Measurements from ENCODE around the gene MYO5A. TPM values are rescaled to one million over a fixed set of nuclear protein-coding genes. Genes with fewer than 3 reads are reported as not detected.
A peak's percentile ranks its signal among the peaks of the same experiment; 100 is the strongest.
"Not testable (repeated sequence)": the region's sequence is repeated elsewhere in the genome, so short reads cannot be mapped to it uniquely, and the experiment has no call there.

MYO5A gene
- total RNA-seq, 2 experiments from 2014 or later: 30.3 to 43.2 TPM

DNA sequence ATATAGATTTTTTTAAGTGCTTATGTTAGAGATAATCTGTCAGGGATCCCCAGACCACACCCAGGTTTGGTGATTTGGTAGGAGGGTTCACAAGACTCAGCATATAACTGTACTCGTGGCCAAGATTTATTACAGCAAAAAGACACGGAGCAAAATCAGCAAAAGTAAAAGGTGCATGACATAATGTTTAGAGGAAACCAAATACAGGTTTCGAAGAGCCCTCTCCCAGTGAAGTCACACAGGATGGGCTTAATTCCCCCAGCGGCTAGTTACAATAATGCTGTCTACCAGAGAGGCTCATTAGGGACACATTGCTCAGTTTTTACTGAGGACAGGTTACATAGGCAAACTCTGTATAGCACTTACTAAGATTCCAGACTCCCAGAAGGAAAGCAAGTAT, 36.5 kb downstream of the MYO5A start:
- H3K36me3 Mint-ChIP-seq: peaks cover 6% of the 10 kb centered on the region
- H3K4me3 Mint-ChIP-seq: no peak overlapping the region
- ATAC-seq (no peak), DNase-seq (no peak)
- CTCF ChIA-PET: no interaction called here
- no peaks in the 10 kb centered on the region for H3K9me3 Mint-ChIP-seq (ENCODE audit: low read depth)
- peaks cover 22% of the 10 kb centered on the region for H3K4me1 Mint-ChIP-seq
- H3K27ac Mint-ChIP-seq: no peak overlapping the region
- H3K27me3 Mint-ChIP-seq: no peaks in the 10 kb centered on the region

DNA sequence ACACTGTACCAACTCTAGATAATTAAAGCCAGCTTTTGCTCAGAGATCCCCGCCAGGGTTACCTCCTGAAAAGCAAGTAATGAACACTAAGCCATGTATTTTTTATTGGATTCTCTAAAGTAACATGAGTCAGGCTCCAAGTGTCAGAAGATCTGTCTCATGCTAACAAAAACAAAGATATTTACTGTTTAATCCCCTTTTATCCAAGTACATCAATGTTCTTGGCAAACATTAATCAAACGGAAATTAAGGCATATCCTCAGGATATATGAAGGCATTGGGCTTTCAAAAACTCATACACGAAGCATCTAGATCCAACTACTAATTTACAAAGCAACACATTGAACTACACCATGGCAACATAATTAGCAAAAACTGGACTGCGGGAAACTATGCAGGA, 37.2 kb downstream of the MYO5A start:
- Mint-ChIP-seq H3K4me1 (peaks cover 19% of the 10 kb centered on the region), H3K4me3 (no peak overlapping the region), H3K9me3 (ENCODE audit: low read depth) (no peaks in the 10 kb centered on the region), H3K36me3 (peaks cover 6% of the 10 kb centered on the region), H3K27ac (no peak overlapping the region), H3K27me3 (no peaks in the 10 kb centered on the region)
- ATAC-seq (no peak), DNase-seq (no peak)
- CTCF ChIA-PET: no interaction called here

GRCh38 chr15:52489430-52489829, 39.2 kb downstream of the MYO5A start:
- H3K27me3 Mint-ChIP-seq; H3K36me3 Mint-ChIP-seq; CTCF ChIA-PET; H3K4me3 Mint-ChIP-seq; H3K27ac Mint-ChIP-seq; DNase-seq; ATAC-seq; H3K9me3 Mint-ChIP-seq (ENCODE audit: low read depth): not testable (repeated sequence)
- H3K4me1 Mint-ChIP-seq: peaks cover 17% of the 10 kb centered on the region

DNA sequence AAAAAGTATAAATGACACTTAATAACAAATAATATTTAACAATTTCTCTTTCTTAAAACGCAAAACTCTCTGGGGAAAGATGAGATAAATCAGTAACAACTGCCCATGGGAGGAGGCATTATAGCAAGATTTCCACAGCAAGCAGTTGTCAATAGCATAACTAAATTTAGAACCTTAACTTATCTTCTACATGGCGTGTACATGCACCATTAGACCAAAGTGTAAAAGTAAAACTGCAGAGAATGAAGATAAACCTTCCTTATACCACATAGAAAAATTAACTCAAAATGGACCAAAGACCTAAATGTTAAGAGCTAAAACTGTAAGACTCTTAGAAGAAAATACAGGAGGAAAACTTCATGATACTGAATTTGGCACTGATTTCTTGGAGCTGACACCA, 39.9 kb downstream of the MYO5A start:
- no peaks in the 10 kb centered on the region for H3K27me3 Mint-ChIP-seq
- ATAC-seq: no peak
- H3K9me3 Mint-ChIP-seq (ENCODE audit: low read depth): no peaks in the 10 kb centered on the region
- peaks cover 6% of the 10 kb centered on the region for H3K36me3 Mint-ChIP-seq
- H3K4me1 Mint-ChIP-seq: peaks cover 23% of the 10 kb centered on the region
- no peak overlapping the region for H3K4me3 Mint-ChIP-seq
- CTCF ChIA-PET: interaction anchor here (1.4 kb wide), 1 partner anchor 158 kb away, joined by 5 read pairs; no protein-coding TSS in a partner anchor
- H3K27ac Mint-ChIP-seq: no peak overlapping the region
- no peak for DNase-seq

- no peak overlapping the region for H3K4me3 Mint-ChIP-seq
- no peak for DNase-seq
- H3K27me3 Mint-ChIP-seq: no peaks in the 10 kb centered on the region
- peaks cover 6% of the 10 kb centered on the region for H3K36me3 Mint-ChIP-seq
- H3K4me1 Mint-ChIP-seq: peaks cover 48% of the 10 kb centered on the region
- CTCF ChIA-PET: no interaction called here
- no peak for ATAC-seq
- no peaks in the 10 kb centered on the region for H3K9me3 Mint-ChIP-seq (ENCODE audit: low read depth)
- no peak overlapping the region for H3K27ac Mint-ChIP-seq
Measured at GRCh38 chr15:52486003-52486996, 42.4 kb downstream of the MYO5A start.

DNA sequence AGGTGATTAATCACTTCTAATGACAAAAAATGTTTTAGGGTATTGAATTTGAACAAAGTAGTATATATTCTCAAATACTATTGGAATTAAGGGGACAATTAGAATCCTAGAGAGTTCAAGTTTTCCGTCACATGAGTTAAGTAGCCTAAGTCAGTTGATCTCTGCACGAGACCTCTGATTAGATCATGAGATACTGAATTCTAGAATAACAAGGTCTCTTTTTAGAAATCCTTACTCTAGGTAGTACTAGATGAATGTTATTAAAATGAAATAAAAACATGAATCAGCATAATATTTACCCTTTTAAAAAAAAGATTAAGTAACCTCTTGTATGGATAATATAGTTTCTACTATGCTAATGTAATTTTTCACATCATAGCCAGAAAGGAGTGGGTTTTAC, 43.4 kb downstream of the MYO5A start:
- no peak for DNase-seq
- Mint-ChIP-seq H3K36me3 (peaks cover 6% of the 10 kb centered on the region), H3K27me3 (no peaks in the 10 kb centered on the region), H3K9me3 (ENCODE audit: low read depth) (no peaks in the 10 kb centered on the region), H3K4me1 (peaks cover 58% of the 10 kb centered on the region), H3K27ac (no peak overlapping the region), H3K4me3 (no peak overlapping the region)
- no peak for ATAC-seq
- CTCF ChIA-PET: interaction anchor here (0.7 kb wide), 2 partner anchors 305 to 459 kb away, joined by 3 to 4 read pairs; no protein-coding TSS in a partner anchor

DNA sequence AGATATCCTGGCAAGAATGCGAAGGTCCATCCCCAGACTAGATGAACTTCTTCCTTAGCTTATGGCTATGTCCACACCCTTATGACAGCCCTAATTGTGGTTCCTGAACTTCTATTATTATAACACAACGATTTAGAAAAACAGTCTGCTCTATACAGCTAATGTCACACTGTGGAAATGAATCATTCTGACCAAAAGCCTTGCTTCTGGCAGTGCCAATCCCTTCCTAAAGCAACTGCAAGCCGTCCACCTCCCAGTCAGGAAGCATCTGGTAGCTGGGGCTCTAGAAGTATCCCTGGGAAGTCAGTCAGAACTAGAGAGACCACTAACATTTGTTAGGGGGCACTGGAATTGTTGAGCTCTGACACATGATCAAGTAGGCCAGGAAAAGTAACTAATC, 45.0 kb downstream of the MYO5A start:
- H3K4me3 Mint-ChIP-seq: no peak overlapping the region

GRCh38 chr15:52481915-52482314, 46.8 kb downstream of the MYO5A start:
- CTCF ChIA-PET: interaction anchor here (1.1 to 1.3 kb wide), 5 partner anchors 15 to 226 kb away, joined by 3 to 7 read pairs (median 4); partner anchors contain the start of gene MYO5A
- H3K36me3 Mint-ChIP-seq: peaks cover 10% of the 10 kb centered on the region
- peak overlapping the region; percentile 44 for H3K4me3 Mint-ChIP-seq
- peak overlapping the region; percentile 87 for H3K27ac Mint-ChIP-seq
- no peaks in the 10 kb centered on the region for H3K27me3 Mint-ChIP-seq
- ATAC-seq: peak; percentile 97
- H3K9me3 Mint-ChIP-seq (ENCODE audit: low read depth): peaks cover 4% of the 10 kb centered on the region
- H3K4me1 Mint-ChIP-seq: peaks cover 55% of the 10 kb centered on the region
- peak; percentile 74 for DNase-seq

More for the DNA sequence above, 45.0 kb downstream of the MYO5A start:
- Mint-ChIP-seq H3K27ac (peak overlapping the region; percentile 87), H3K4me1 (peaks cover 59% of the 10 kb centered on the region), H3K9me3 (ENCODE audit: low read depth) (no peaks in the 10 kb centered on the region), H3K27me3 (no peaks in the 10 kb centered on the region), H3K36me3 (peaks cover 4% of the 10 kb centered on the region)
- DNase-seq: no peak
- CTCF ChIA-PET: interaction anchor here (0.9 to 1.5 kb wide), 4 partner anchors 16 to 222 kb away, joined by 3 to 4 read pairs (median 3); no protein-coding TSS in a partner anchor
- no peak for ATAC-seq

GRCh38 chr15:52480990-52481389, 47.7 kb downstream of the MYO5A start:
- CTCF ChIA-PET: interaction anchor here (2.5 kb wide), 1 partner anchor 15 kb away, joined by 10 read pairs; no protein-coding TSS in a partner anchor
- Mint-ChIP-seq H3K4me3 (no peak overlapping the region), H3K4me1 (peaks cover 53% of the 10 kb centered on the region), H3K36me3 (peaks cover 10% of the 10 kb centered on the region), H3K9me3 (ENCODE audit: low read depth) (peaks cover 4% of the 10 kb centered on the region), H3K27me3 (no peaks in the 10 kb centered on the region), H3K27ac (peak overlapping the region; percentile 87)
- ATAC-seq (no peak), DNase-seq (no peak)

DNA sequence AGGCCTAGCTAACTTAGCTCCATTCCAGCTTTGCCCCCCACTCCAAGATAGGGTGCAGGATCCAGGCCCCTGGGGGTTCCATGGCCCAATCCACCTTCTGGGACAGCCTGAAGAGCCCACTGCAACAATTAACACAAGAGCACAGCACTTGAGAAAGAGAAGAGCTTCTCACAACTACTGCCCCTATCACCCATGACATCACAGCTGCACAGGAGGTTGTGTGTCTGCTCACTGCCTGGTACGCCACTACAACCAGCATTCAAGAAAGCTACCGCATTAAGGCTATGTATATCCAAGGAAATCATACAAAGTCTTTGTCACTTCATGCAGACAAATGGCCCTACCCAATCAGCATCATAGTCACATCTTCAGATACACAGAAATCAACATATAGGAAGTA, 62.0 kb downstream of the MYO5A start:
- Mint-ChIP-seq H3K4me3 (no peak overlapping the region), H3K27me3 (no peaks in the 10 kb centered on the region), H3K27ac (no peak overlapping the region), H3K4me1 (peaks cover 44% of the 10 kb centered on the region), H3K9me3 (ENCODE audit: low read depth) (no peaks in the 10 kb centered on the region), H3K36me3 (peaks cover 10% of the 10 kb centered on the region)
- no peak for ATAC-seq
- DNase-seq: no peak
- CTCF ChIA-PET: interaction anchor here (0.8 to 4.1 kb wide), 12 partner anchors 9 to 210 kb away, joined by 3 to 19 read pairs (median 4); no protein-coding TSS in a partner anchor

DNA sequence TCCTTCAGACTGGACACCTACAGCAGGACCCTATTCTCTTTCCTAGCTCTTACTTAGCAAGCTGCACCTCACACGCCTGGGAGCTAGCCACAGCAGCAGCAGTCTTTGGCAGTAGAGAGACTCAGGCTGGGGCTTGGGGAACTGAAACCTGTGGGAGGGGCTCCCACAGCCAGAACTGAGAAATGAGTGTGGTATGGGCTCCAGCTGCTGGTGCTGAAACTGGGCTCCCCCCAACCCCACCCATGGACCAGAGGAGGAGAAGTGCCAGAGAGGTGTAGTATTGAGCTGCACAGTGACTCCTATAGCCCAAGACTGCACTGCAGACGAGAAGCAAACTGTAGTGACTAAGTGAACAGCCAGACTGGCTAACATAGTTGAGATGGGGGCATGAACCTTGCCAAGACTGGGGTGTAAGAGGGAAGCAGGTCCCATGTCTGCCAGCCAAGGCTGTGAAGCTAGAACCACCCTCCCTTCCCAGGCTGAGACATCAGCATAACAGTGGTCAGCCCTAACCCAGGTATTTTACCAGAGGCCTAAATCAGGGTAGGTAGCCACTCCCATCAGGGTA, 62.5 kb downstream of the MYO5A start:
- no peak overlapping the region for H3K4me3 Mint-ChIP-seq
- DNase-seq: peak; percentile 83
- peak overlapping the region; percentile 73 for H3K27ac Mint-ChIP-seq
- CTCF ChIA-PET: interaction anchor here (0.7 to 4.1 kb wide), 13 partner anchors 8 to 209 kb away, joined by 3 to 19 read pairs (median 4); no protein-coding TSS in a partner anchor
- ATAC-seq: peak; percentile 79
- H3K27me3 Mint-ChIP-seq: no peaks in the 10 kb centered on the region
- peaks cover 10% of the 10 kb centered on the region for H3K36me3 Mint-ChIP-seq
- H3K4me1 Mint-ChIP-seq: peaks cover 44% of the 10 kb centered on the region
- H3K9me3 Mint-ChIP-seq (ENCODE audit: low read depth): no peaks in the 10 kb centered on the region

GRCh38 chr15:52464478-52464877, 64.2 kb downstream of the MYO5A start:
- CTCF ChIA-PET: interaction anchor here (0.8 to 4.1 kb wide), 9 partner anchors 17 to 218 kb away, joined by 3 to 19 read pairs (median 5); no protein-coding TSS in a partner anchor
- peak overlapping the region; percentile 63 for H3K4me3 Mint-ChIP-seq

GRCh38 chr15:52464040-52464439, 64.6 kb downstream of the MYO5A start:
- H3K4me3 Mint-ChIP-seq: peak overlapping the region; percentile 63
- CTCF ChIA-PET: interaction anchor here (1.1 to 4.1 kb wide), 10 partner anchors 18 to 381 kb away, joined by 3 to 19 read pairs (median 4); no protein-coding TSS in a partner anchor
- ATAC-seq (peak; percentile 32), DNase-seq (peak; percentile 44)
- H3K27ac Mint-ChIP-seq: peak overlapping the region; percentile 89
- H3K27me3 Mint-ChIP-seq: no peaks in the 10 kb centered on the region
- H3K9me3 Mint-ChIP-seq (ENCODE audit: low read depth): no peaks in the 10 kb centered on the region
- H3K36me3 Mint-ChIP-seq: peaks cover 23% of the 10 kb centered on the region
- peaks cover 44% of the 10 kb centered on the region for H3K4me1 Mint-ChIP-seq

More at GRCh38 chr15:52464478-52464877, 64.2 kb downstream of the MYO5A start:
- H3K4me1 Mint-ChIP-seq: peaks cover 44% of the 10 kb centered on the region
- H3K36me3 Mint-ChIP-seq: peaks cover 19% of the 10 kb centered on the region
- H3K27ac Mint-ChIP-seq: peak overlapping the region; percentile 89
- ATAC-seq (peak; percentile 79), DNase-seq (peak; percentile 59)
- no peaks in the 10 kb centered on the region for H3K27me3 Mint-ChIP-seq
- no peaks in the 10 kb centered on the region for H3K9me3 Mint-ChIP-seq (ENCODE audit: low read depth)

All from activated CD8-positive, alpha-beta memory T cell treated with anti-CD3 and anti-CD28 coated beads, Interleukin-2, amount 10 ng/mL, durations not matched to agents 7 days and 5 days (primary cell).